NOMO-1 treated with DMSO at 0.1 percent for 48 hours (cell line): ENCODE measurements around the gene RNU7-1.

Experiments used
- DNase-seq: peaks from one replicate; lab custom pipeline; 2025; ENCODE audit not compliant: unreplicated experiment; lab: John Stamatoyannopoulos, UW

RNU7-1 gene

GRCh38 chr12:6963016-6963731 is 19.6 kb downstream of the RNU7-1 start:
- no peak for DNase-seq

GRCh38 chr12:6963791-6964413 is 20.3 kb downstream of the RNU7-1 start:
- DNase-seq = no peak

GRCh38 chr12:6964605-6965025 is 21.0 kb downstream of the RNU7-1 start:
- DNase-seq = no peak

DNA sequence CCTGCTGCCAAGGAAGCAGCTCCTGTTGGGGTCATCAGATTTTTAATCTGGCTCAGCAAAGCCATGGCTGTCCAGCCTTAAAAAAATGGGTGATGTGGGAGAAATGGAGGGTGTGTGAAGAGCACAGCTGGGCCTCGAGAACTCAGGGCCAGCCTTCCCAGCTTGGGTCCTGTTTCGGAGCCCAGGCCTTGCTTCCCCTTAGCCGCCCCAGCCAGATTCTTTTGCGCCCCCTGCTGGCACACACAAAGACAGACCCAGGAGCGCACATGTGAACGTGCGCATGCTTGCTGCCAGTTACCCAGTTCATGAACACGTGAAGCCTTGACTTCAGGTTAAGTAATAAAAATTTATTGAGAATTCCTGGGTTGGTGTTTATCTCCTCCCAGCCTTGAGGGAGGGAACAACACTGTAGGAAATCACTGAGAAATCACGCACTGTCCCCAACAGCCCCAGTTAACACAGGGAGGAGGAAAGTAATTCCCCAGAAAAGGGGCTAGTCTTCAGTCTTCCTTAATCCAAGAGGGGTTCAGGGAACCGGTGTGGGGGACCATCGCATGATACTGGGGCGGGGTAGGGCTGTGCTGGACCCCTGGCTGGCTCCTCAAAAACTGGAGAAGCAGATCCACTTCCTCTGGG is 21.5 kb downstream of the RNU7-1 start:
- DNase-seq = peak; percentile 81

GRCh38 chr12:6965714-6966113 is 22.1 kb downstream of the RNU7-1 start:
- DNase-seq = no peak

DNA sequence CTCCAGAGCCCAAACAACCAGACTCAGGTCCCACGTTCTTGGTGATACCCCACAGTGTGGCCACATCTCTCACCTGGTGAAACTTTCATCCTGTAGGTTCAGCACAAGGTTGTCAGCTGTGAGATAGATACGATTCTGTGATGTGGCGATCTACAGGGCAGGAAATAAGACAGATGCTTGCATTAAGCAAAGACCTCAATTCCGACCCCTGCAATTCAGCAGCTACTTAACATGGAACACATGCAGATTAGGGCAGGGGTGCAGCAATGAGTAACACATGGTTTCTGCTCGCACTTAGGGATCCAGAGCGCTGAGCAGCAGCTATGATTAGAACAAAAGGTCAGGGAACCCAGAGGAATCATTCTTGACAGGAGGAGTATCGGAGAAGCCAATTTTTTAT is 22.7 kb downstream of the RNU7-1 start:
- DNase-seq = no peak

DNA sequence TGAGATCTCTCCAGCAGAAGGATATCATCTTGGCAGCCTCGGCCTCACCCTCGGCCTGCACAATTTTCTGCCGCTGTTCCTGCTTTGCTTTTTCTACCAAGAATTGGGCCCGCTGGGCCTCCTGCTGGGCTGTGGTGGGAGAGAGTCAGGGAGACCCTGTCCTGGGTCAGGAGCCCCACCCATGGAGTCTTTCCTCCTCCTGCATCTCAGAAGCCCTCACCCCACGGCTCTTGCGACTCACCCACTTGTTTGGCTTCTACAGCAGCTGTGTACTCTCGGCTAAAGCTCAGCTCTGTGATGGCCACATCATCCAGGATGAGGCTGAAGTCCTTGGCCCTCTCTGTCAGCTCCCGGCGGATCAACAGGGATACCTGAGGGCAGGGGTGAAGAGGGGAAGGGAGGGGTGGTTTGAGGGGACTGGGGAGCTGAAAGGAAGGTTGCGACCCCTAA is 24.1 kb downstream of the RNU7-1 start:
- no peak for DNase-seq

DNA sequence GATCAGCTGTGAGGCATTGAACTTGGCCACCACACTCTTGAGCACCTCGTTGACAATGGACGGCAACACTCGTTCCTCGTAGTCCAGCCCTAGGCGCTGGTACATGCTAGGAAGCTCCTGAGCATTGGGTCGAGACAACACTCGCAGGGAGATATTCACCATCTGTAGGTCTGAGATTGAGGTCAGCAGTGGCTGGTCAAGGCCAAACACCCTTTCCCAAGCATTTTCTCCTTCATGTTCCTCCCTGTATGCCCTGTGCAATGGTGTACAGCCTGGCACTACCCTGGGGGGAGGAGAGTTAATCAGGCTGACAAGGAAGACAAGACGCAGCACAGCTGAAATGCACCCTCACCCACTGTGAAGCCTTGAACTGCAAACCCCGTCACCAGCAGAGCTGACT is 24.8 kb downstream of the RNU7-1 start:
- no peak for DNase-seq

DNA sequence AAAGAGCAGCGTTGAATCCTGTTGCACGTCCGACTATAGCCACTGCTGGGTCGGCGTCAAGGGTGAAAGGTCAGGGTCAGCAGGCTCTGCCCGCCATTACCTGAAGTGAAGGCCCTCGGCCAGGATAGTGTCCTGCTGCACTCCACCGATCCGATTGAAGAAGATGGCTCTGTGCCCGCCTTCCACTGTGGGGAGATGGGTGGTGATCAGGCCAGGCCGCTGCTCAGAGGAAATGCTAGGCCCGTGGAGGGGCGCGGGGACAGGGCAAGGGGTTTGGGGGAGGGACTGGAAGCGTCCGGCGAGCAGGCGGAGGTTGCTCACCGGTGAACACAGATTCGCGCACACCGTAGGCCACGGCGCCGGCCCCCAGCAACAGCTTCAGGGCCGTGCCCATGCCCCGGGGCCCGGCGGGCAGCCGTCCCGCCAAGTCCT is 26.5 kb downstream of the RNU7-1 start:
- no peak for DNase-seq

DNA sequence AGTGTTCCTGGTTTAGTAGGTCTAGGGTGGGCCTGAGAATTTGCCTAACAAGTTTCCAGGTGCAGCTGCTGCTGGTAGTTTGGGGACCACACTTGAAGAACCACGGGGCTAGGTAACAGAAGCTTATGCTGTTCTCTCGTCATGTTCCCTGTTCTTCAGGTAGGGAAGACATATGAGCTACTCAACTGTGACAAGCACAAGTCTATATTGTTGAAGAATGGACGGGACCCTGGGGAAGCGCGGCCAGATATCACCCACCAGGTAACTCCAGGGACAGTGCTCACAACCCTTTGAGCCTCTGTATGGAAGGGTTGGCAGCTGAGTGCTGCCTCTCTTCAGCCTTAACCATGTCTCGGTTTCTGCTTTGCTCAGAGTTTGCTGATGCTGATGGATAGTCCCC is 30.6 kb downstream of the RNU7-1 start:
- no peak for DNase-seq

- DNase-seq = no peak
These were observed 31.8 kb downstream of the RNU7-1 start for GRCh38 chr12:6975297-6976032.

DNA sequence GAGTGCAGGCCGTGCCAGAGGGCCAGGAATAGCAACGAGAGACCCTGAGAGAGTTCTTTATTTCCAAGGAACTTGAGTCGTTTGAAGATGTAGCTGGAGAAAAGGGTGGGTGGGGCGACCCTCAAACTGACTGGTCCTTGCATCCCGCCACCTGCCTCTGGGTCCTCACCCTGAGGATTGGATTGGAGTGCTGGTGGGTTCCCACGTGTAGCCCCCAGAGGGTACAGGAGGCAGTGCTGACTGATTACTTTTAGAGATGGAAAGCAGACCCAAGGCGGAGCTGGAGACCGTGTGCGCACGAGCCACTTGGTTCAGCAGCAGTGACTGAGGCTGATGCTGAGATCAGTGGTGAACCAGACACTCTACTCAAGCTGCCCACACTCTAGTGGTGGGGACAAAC is 34.0 kb downstream of the RNU7-1 start:
- no peak for DNase-seq

DNA sequence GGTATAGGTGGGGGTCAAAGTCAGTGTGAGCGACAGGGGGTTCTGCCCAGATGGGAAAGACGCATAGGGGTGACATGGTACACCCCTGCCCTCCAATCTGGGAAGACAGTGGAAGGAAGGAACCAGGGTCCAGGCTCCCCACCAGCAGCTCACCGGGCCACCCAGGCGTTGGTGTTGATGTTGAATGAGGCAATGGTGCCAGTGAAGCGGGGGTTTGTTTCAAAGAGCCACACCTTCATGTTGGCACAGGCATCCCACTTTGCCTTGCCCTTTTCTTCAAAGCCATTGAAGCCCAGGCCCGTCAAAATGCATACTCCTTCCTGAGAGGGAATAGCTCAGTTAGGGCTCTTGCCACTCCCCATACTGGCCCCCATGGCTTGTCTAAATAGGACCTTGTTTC is 34.6 kb downstream of the RNU7-1 start:
- no peak for DNase-seq

DNA sequence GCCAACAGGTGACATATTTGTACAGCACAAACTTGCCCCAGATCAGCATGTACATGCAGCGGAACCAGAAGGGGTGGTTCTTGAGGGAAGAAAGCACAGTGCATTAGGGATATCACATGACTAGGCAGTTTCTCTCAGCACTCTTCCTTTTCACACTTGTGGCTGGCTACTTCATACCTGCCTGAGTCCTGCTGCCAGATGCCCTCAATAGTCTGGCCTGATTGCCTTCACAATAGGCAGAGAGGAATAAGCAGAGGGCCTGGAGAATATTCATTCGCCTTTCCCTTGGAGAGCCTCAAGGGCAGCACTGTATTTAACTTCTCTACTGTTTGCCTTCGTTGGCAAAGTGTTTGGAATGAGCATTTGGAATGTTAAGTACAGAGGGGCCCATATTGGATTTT is 35.0 kb downstream of the RNU7-1 start:
- no peak for DNase-seq

DNA sequence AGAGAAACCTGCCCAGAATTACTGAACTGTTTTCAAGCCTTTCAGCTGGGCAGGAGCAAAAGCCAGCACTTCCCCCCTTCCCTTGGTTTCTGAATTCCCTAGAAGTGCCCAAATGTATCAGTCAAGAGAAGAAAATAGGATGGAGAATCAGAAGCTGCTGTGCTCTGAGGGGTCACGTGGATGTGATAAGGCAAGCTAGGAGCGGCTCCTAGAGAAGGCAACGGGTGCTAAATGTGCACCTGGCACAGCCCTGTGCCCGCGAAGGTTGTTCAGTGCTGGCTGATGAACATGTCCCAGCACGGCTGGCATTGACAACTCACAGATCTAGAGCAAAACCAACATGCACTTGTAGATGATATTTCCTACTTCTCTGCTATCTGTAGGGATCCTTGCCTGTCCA is 35.4 kb downstream of the RNU7-1 start:
- DNase-seq = no peak

DNA sequence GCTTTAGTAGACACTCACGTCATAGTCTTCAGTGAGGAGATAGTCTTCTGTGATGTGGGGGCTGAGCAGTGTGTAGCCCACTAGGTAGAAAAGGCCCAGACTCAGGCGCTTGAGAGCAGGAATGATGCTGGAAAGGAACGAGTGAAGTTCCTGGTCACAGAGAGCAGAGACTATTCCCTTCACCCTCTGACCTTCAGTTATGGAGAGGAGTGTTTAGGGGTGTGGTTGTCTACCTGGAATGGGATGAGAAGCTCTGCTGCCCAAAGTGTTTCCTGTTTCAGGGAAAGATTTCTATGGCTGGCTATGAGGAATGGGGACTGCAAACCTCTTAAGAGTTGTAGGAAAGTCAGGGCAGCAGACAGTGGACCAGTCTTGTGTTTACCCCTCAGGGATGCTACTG is 35.8 kb downstream of the RNU7-1 start:
- DNase-seq = no peak

DNA sequence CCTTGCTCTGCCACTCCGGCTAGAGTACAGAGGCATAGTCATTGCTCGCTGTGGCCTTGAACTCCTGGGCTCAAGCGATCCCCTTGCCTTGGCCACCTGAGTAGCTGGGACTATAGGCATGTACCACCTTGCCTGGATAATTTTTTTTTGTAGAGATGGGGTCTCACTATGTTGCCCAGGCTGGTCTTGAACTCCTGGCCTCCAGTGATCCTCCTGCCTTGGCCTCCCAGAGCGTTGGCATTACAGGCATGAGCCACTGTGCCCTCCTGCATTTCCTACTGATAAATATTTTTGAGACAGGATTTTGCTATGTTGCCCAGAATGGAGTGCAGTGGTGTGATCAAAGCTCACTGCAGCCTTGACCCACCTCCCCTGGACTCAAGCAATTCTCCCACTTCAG is 36.5 kb downstream of the RNU7-1 start:
- no peak for DNase-seq

DNA sequence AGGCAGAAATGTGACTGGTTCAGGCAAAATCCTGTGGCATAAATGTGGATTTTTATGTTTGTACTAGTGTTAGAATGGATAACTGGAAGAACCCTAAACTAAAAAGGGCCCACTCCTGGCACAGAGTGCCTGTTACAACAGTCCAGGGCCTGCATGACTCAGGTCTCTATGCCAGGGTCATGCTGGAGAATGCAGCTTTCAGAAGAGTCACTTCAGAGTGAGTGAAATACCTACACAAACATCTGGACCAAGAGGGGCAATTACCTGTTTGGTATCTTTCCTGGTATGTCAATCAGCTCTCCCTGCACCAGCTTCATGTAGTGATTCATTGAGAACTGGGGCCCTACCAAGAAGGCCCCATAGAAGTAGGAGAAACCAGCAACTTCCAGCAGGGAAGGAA is 37.1 kb downstream of the RNU7-1 start:
- no peak for DNase-seq

DNA sequence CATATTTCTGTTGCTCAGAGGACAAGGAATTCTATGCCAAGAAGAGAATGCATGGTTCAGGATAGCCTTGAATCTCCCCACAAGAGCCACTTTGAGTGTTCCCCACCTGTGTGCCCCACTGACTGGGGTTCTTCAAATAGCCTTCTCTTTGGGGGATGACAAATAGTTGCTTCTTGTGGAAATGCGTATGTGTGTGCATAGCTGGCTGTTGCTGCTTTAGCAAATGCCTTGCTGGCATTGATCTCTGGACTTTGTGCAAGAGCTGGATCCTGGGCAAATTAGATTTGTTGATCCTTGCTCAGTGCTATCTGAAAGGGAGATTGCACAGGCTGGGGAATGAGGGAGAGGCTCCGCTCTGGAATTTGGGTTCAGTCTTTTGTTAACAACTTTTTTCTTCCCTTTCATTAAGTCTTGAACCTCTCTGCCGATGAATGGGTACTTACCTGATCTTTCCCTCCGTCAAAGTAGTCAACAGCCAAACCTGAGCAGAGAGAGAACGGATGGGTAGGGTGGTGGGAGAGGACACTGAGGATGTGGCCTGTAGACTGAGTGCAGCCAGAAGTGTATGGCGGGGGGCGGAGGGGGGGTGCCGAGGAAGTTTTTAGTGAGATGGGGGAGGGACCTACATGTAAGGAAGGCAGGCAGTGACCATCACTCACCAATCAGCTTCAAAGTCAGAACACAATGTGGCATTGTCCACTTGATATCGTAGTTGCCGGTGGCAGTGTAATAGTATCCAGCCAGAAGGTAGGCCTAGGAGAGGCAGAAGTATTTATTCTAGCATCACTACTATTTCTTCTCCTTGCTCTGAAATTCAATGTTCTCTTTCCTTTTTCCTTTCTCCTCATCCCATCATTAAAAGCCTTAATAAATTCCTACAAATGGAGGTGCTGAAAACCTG is 37.8 kb downstream of the RNU7-1 start:
- DNase-seq = no peak

DNA sequence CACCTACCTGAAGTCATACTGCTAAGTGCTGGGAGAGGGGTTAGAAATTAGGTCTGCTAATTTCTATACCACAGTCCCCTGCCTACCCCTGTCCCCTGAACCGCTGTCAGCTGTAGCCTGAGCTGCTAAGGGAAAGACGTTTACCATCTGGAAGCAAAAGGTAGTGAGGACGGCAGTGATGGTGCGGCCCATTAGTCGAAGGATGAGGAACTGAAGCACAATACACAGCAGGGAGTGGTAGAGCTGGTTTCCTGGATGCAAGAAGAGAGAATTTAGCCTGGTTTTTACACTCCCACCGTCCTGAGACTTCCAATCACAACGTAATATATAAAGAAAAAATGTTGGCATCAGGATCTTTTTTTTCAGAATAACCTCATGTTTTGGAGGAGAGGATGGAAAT is 38.9 kb downstream of the RNU7-1 start:
- DNase-seq = no peak
